GM13976 (cell line): Measurements from ENCODE around the gene PDE11A.

Experiments used
- DNase-seq: peaks from one replicate; pipeline ENCODE4 v3.0.0; 2012; ENCODE audit warnings: low spot score
- CTCF ChIP-seq: IDR thresholded peaks from 2 replicates; pipeline ENCODE4 v1.5.1; 2012; ENCODE audit warnings: borderline replicate concordance, mild to moderate bottlenecking; ENCODE audit not compliant: insufficient read depth; ENCODE audit errors: extremely low read depth, missing control alignments, control extremely low read depth
- in situ Hi-C: fragments of 300-500 bp; cut with MboI; formaldehyde crosslinking; loops from one replicate; pipeline ENCODE4 v1.12.0; 2022; ENCODE audit warnings: low sequenced_read_pairs, mixed read lengths, inconsistent platforms; ENCODE audit not compliant: unreplicated experiment

Gene PDE11A

GRCh38 chr2:177942731-177943130 is 129.8 kb downstream of the PDE11A start:
- in situ Hi-C loops: no loop called here
- no peak for TF ChIP-seq CTCF
- DNase-seq: no peak

- TF ChIP-seq CTCF: no peak
- DNase-seq: no peak
- in situ Hi-C loops: no loop called here
These were observed 133.4 kb downstream of the PDE11A start for GRCh38 chr2:177939211-177939610.

- no peak for DNase-seq
- TF ChIP-seq CTCF: no peak
- in situ Hi-C loops: no loop called here
These were observed 141.7 kb downstream of the PDE11A start for GRCh38 chr2:177930916-177931315.

GRCh38 chr2:177929662-177930522 is 142.7 kb downstream of the PDE11A start:
- no peak for DNase-seq
- in situ Hi-C loops: no loop called here
- no peak for TF ChIP-seq CTCF

GRCh38 chr2:177923323-177923722 is 149.3 kb downstream of the PDE11A start:
- in situ Hi-C loops: no loop called here
- no peak for DNase-seq
- TF ChIP-seq CTCF: no peak

GRCh38 chr2:177921726-177922125 is 150.9 kb downstream of the PDE11A start:
- no peak for DNase-seq
- in situ Hi-C loops: no loop called here
- no peak for TF ChIP-seq CTCF
